Activated T-helper 1 cell treated with Interleukin-2 at 50 U/mL for 16 hours (primary cell): ENCODE measurements around the gene RNASEH2C.
"Not testable (repeated sequence)": the region's sequence is repeated elsewhere in the genome, so short reads cannot be mapped to it uniquely, and the experiment has no call there.

ENCODE experiments used
- DNase-seq: peaks from one replicate; pipeline ENCODE4 v3.0.0-alpha.2; 2020; ENCODE audit warnings: low read depth

The RNASEH2C gene

DNA sequence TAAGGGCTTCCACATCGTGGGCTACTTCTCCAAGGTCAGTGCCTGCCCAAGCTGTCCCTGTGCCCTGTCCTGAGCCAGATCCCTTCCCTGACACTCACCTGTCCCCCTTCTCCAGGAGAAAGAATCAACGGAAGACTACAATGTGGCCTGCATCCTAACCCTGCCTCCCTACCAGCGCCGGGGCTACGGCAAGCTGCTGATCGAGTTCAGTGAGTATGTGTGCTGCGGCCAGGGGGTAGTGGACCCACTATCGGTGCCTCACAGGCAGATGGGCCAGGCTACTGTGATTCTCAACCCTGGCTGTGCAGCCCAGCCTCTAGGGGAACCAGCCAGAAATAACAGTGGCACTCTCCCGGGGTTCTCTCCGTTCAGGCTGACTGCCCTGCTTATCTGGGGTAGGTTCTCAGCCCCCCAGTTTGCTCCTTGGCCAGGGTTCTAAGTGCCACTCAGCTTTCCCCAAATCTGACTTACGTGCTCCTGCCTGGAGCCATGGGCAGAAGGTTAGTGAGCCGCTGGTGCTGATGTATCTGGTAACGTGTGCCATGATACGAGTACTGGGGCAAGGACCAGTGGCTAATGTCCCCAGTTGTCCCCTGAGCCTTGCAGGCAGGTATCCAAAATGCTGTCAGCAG is 3.7 kb downstream of the RNASEH2C start:
- DNase-seq: no peak

- no peak for DNase-seq
These were observed 4.3 kb downstream of the RNASEH2C start for GRCh38 chr11:65716302-65716701.

DNA sequence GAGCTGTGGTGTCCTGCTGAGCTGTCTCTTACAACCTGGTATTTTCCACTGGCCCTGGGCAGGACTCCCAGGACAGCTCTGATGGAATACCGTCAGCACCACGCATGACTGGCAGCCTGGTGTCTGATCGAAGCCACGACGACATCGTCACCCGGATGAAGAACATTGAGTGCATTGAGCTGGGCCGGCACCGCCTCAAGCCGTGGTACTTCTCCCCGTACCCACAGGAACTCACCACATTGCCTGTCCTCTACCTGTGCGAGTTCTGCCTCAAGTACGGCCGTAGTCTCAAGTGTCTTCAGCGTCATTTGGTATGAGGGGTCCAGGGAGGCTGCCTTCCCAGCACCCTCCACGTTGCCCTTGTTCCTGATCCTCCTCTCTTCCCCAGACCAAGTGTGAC is 6.2 kb downstream of the RNASEH2C start:
- DNase-seq: no peak

GRCh38 chr11:65713212-65713969 is 7.2 kb downstream of the RNASEH2C start:
- DNase-seq: no peak

DNA sequence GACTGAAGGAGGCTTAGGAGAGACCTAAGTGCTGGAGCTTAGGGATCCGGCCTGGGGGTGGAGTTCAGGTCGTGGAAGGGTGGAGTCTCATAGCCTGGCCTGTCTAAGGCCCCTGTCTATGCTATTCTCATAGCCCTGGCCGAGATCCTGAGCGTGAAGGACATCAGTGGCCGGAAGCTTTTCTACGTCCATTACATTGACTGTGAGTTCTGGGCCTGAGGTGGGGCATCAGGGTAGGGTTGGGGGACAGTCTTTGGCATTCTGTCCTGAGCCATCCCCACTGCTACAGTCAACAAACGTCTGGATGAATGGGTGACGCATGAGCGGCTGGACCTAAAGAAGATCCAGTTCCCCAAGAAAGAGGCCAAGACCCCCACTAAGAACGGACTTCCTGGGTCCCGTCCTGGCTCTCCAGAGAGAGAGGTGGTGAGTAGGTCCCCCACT is 7.9 kb downstream of the RNASEH2C start:
- DNase-seq: no peak

GRCh38 chr11:65711785-65712632 is 8.6 kb downstream of the RNASEH2C start, which contains the start of gene KAT5:
TSS of gene KAT5 (plus strand) at chr11:65712252. CDS start at chr11:65712268, 16 bp downstream.
- DNase-seq: peak; percentile 94

- DNase-seq: no peak
These were observed 10.2 kb downstream of the RNASEH2C start for GRCh38 chr11:65710421-65710820.

- DNase-seq: no peak
These were observed 10.9 kb downstream of the RNASEH2C start for GRCh38 chr11:65709661-65710060.

- DNase-seq: no peak
These were observed 12.1 kb downstream of the RNASEH2C start for GRCh38 chr11:65708451-65708850.

DNA sequence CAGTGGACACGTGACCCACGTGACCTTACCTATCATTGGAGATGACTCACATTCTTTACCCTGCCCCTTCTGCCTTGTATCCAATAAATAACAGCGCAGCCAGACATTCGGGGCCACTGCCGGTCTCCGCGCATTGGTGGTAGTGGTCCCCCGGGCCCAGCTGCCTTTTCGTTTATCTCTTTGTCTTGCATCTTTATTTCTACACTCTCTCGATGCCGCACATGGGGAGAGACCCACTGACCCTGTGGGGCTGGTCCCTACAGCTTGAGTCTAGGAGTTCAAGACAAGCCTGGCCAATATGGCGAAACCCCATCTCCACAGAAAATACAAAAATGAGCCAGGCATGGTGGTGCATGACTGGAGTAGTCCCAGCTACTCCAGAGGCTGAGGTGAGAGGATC is 13.6 kb downstream of the RNASEH2C start:
- not testable (repeated sequence) for DNase-seq

- peak; percentile 52 for DNase-seq
These were observed 14.3 kb downstream of the RNASEH2C start for GRCh38 chr11:65706303-65706763.

GRCh38 chr11:65703846-65704245 is 16.8 kb downstream of the RNASEH2C start:
- DNase-seq: no peak

- no peak for DNase-seq
These were observed 18.9 kb downstream of the RNASEH2C start for GRCh38 chr11:65701686-65702085.

- no peak for DNase-seq
These were observed 20.2 kb downstream of the RNASEH2C start for GRCh38 chr11:65700399-65700798.

GRCh38 chr11:65699306-65699705 is 21.3 kb downstream of the RNASEH2C start:
- no peak for DNase-seq

DNA sequence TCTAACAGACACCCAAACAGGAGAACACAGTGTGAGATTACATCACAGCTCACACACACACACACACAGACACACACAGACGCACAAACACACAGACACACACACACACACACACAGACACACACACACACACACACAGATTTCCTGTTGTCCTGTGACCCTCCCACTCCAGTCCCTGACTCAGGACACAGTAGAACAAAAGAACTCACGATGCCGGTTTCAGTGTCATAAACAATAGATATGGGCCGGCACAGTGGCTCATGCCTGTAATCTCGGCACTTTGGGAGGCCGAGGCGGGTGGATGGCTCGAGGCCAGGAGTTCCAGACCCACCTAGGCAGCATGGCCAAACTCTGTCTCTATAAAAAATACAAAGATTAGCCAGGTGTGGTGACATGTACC is 22.4 kb downstream of the RNASEH2C start:
- DNase-seq: no peak

GRCh38 chr11:65696802-65697552 is 23.6 kb downstream of the RNASEH2C start:
- no peak for DNase-seq

DNA sequence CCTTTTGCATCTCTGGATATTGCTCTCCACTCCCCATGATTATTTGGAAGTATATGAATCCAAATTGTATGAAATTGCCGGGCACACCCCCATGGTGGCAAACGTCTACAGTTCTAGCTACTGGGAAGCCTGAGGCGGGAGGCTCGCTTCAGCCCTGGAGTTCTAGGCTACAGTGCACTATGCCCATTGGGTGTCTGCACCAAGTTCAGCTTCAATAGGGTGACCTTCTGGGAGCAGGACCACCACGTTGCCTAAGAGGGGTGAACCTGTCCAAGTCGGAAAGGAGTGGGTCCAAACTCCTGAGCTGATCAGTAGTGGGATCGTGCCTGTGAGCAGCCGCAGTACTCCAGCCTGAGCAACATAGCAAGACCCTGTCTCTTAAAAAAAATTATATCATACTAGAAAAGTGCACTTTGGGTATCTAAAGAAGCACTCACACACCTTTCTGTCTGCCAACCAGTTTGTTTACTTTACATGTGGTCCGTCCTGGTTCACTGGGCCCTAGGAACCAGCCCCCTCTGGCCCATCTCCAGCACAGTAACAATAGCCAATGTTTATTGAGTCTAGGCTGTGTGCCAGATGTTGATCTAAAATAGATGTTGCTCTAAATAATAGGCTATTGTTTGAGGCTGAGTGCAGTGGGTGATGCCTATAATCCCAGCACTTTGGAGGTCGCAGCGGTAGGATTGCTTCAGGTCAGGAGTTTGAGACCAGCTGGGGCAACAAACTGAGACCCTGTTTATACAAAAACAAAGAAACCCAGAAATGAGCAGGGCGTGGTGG is 24.9 kb downstream of the RNASEH2C start:
- DNase-seq: no peak

DNA sequence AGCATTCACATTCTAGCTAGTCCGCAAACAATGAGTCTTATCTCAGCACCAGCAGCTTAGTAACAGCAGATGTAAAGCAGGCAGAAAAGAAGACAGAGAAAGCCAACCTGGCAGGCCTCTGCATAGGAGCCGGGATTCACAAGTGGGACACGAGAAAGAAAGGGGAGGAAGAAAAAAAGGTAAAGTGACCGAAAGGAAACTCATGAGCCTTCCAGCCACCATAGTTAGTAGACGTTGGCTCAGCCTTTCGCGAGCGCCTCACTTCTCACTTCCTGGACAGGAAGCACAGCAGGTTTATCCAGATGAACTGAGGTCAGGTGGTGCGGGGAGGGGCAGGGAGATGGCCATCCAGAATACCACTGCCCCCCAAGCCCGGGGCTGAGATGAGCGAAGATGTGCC is 28.2 kb downstream of the RNASEH2C start:
- DNase-seq: no peak

DNA sequence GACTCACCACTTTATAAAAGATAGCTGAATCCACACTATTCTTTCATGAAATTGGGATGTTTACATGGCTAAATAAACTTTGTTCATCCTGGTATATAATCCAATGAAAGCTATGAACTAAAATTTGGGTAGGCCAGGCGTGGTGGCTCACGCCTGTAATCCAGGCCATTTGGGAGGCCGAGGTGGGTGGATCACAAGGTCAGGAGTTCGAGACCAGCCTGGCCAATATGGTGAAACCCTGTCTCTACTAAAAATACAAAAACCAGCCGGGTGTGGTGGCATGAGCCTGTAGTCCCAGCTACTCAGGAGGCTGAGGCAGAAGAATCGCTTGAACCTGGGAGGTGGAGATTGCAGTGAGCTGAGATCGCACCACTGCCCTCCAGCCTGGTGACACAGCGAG is 28.8 kb downstream of the RNASEH2C start:
- not testable (repeated sequence) for DNase-seq

GRCh38 chr11:65685981-65686380 is 34.6 kb downstream of the RNASEH2C start:
- no peak for DNase-seq
